Panc1 (cell line): ENCODE measurements around the gene SNRNP48. TPM values are rescaled to one million over a fixed set of nuclear protein-coding genes. Genes with fewer than 3 reads are reported as not detected.

Experiments used
- ATAC-seq: fragments of 200-7000 bp; cut with Tn5 transposase; 2 replicates; pipeline ENCODE4 v1.9.1; 2020; ENCODE audit warnings: mild to moderate bottlenecking, moderate library complexity
- BruUV-seq: library from RNA; stranded (reverse); fragments of 400-500 nt; replicated peaks from 2 replicates; lab custom pipeline; 2021; lab: Mats Ljungman, UMichigan
- CTCF ChIA-PET: fragments of 300-600 bp; sonication (Branson Sonifier 250); formaldehyde crosslinking; loops from one replicate; lab custom pipeline; 2022; ENCODE audit warnings: antibody characterized with exemption; lab: Charles Lee
- POLR2A ChIA-PET: fragments of 300-600 bp; sonication (Branson Sonifier 250); formaldehyde crosslinking; loops from one replicate; lab custom pipeline; 2022; ENCODE audit warnings: antibody characterized with exemption; lab: Charles Lee
- DNase-seq: peaks from one replicate; pipeline ENCODE4 v3.0.0-alpha.2; 2010; ENCODE audit warnings: low read depth, low spot score
- H3K27ac ChIP-seq: 2 replicates; pipeline ENCODE4 v1.5.1; 2011; ENCODE audit warnings: mild to moderate bottlenecking, low read length, inconsistent platforms
- H3K27me3 ChIP-seq: fragments of 200-500 bp; sonication (Bioruptor generic); 2 replicates; pipeline ENCODE4 v1.6.0; 2014; ENCODE audit warnings: low read length, inconsistent platforms; ENCODE audit not compliant: control insufficient read depth, insufficient read depth
- H3K36me3 ChIP-seq: fragments of 200-500 bp; sonication (Bioruptor generic); 2 replicates; pipeline ENCODE4 v1.5.1; 2014; ENCODE audit warnings: inconsistent platforms, mild to moderate bottlenecking, low read length, moderate library complexity; ENCODE audit not compliant: control insufficient read depth, insufficient read depth
- H3K4me1 ChIP-seq: 2 replicates; pipeline ENCODE4 v1.5.1; 2011; ENCODE audit warnings: inconsistent platforms, mild to moderate bottlenecking, low read length, moderate library complexity; ENCODE audit not compliant: control insufficient read depth, insufficient read depth
- H3K4me3 ChIP-seq, 2 experiments: 2 replicates each; pipeline ENCODE4 v1.5.1; 2011 to 2012; ENCODE audit warnings: low read depth in 2 of 2, low read length in 2 of 2, mild to moderate bottlenecking in 2 of 2, inconsistent platforms in 1 of 2, moderate library complexity in 1 of 2
- H3K9me3 ChIP-seq: fragments of 200-500 bp; sonication (Bioruptor generic); 2 replicates; pipeline ENCODE4 v1.5.1; 2014; ENCODE audit warnings: low read depth, mild to moderate bottlenecking, inconsistent platforms, low read length, moderate library complexity; ENCODE audit not compliant: control insufficient read depth, insufficient read depth
- CTCF ChIP-seq: fragments of 450-650 bp; IDR thresholded peaks from 2 replicates; pipeline ENCODE4 v1.5.1; 2017; ENCODE audit warnings: mild to moderate bottlenecking
- POLR2AphosphoS5 ChIP-seq: IDR thresholded peaks from 2 replicates; pipeline ENCODE4 v1.6.1; 2012; ENCODE audit warnings: mild to moderate bottlenecking, low read depth, low read length, moderate library complexity
- SIN3A ChIP-seq: IDR thresholded peaks from 2 replicates; pipeline ENCODE4 v1.6.1; 2012; ENCODE audit warnings: low read depth, mild to moderate bottlenecking, low read length, moderate library complexity, borderline replicate concordance; ENCODE audit not compliant: insufficient read depth
- TCF7L2 ChIP-seq: IDR thresholded peaks from 2 replicates; pipeline ENCODE4 v1.6.1; 2011; ENCODE audit warnings: mild to moderate bottlenecking, low read depth, low read length, inconsistent platforms
- in situ Hi-C: cut with HindIII; loops from 2 replicates; pipeline ENCODE4 v1.10.0; 2016; ENCODE audit warnings: low sequenced_read_pairs, low pct_unique_long_range_greater_than_20kb
- intact Hi-C: fragments of 100-400 bp; cut with micrococcal nuclease; formaldehyde crosslinking; loops from one replicate; pipeline ENCODE4 v1.10.0; 2022; ENCODE audit not compliant: unreplicated experiment
- total RNA-seq: library from RNA; stranded (reverse); gene quantifications from one replicate; pipeline ENCODE4 v1.2.1, GENCODE V29; 2021; ENCODE audit not compliant: unreplicated experiment
- TF ChIP-seq, protein P1 (sequence below), 2 experiments: IDR thresholded peaks; 2 replicates each; pipeline ENCODE4 v1.6.1; 2011 to 2012; ENCODE audit warnings: low read depth in 2 of 2, control low read depth in 1 of 2, low read length in 1 of 2, mild to moderate bottlenecking in 1 of 2, moderate library complexity in 1 of 2; ENCODE audit not compliant: insufficient read depth in 1 of 2

The SNRNP48 gene
- total RNA-seq, 1 experiment from 2014 or later, result 10.7 TPM

- no peaks in the 10 kb centered on the region for H3K27me3 ChIP-seq
- no peaks in the 10 kb centered on the region for H3K9me3 ChIP-seq
- in situ Hi-C loops (no loop called here), intact Hi-C loops (loop anchor here (5.0 kb wide), 1 partner anchor 326 kb away; no protein-coding TSS in a partner anchor)
- POLR2A ChIA-PET, result no interaction called here
- CTCF ChIA-PET, result no interaction called here
- BruUV-seq, result no TSS peak
- no peak for ATAC-seq
- H3K4me3 ChIP-seq, result no peak overlapping the region
- no peak for TF ChIP-seq SIN3A
- TF ChIP-seq CTCF, result no peak
- TF ChIP-seq TCF7L2, result no peak
- TF ChIP-seq POLR2AphosphoS5, result no peak
- TF ChIP-seq, protein P1, sequence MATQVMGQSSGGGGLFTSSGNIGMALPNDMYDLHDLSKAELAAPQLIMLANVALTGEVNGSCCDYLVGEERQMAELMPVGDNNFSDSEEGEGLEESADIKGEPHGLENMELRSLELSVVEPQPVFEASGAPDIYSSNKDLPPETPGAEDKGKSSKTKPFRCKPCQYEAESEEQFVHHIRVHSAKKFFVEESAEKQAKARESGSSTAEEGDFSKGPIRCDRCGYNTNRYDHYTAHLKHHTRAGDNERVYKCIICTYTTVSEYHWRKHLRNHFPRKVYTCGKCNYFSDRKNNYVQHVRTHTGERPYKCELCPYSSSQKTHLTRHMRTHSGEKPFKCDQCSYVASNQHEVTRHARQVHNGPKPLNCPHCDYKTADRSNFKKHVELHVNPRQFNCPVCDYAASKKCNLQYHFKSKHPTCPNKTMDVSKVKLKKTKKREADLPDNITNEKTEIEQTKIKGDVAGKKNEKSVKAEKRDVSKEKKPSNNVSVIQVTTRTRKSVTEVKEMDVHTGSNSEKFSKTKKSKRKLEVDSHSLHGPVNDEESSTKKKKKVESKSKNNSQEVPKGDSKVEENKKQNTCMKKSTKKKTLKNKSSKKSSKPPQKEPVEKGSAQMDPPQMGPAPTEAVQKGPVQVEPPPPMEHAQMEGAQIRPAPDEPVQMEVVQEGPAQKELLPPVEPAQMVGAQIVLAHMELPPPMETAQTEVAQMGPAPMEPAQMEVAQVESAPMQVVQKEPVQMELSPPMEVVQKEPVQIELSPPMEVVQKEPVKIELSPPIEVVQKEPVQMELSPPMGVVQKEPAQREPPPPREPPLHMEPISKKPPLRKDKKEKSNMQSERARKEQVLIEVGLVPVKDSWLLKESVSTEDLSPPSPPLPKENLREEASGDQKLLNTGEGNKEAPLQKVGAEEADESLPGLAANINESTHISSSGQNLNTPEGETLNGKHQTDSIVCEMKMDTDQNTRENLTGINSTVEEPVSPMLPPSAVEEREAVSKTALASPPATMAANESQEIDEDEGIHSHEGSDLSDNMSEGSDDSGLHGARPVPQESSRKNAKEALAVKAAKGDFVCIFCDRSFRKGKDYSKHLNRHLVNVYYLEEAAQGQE (IDR thresholded peaks at IDR 0.05; ENCODE audit: insufficient read depth in 1 of 2, low read depth in 2 of 2, low read length in 1 of 2), result no peak
- H3K27ac ChIP-seq, result no peak overlapping the region
- no peaks in the 10 kb centered on the region for H3K4me1 ChIP-seq
- no peak for DNase-seq
- H3K36me3 ChIP-seq, result no peaks in the 10 kb centered on the region
Measured at GRCh38 chr6:7617801-7618764, 28.1 kb downstream of the SNRNP48 start.

DNA sequence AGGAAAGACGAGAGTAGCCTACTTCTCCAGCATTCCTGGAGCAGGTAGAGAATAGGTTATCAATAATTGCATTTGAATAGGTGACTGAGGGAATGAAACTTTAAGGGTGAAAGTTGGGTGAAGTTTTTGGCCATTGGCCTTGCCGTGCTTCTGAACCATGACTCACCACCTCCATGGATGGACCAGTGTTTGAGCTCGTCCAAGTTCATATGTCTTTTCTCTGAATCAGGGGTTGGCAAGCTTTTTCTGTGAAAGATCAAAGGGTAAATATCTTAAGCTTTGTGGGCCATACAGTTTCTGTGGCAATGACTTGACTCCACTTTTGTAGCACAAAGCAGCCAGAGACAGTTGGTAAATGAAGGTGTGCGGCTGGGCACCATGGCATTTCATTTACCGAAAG, 31.8 kb downstream of the SNRNP48 start:
- intact Hi-C loops (no loop called here), in situ Hi-C loops (no loop called here)
- Histone ChIP-seq H3K27ac (no peak overlapping the region), H3K4me3 (no peak overlapping the region), H3K27me3 (no peaks in the 10 kb centered on the region), H3K4me1 (no peaks in the 10 kb centered on the region), H3K36me3 (no peaks in the 10 kb centered on the region), H3K9me3 (no peaks in the 10 kb centered on the region)
- TF ChIP-seq SIN3A (no peak), POLR2AphosphoS5 (no peak), TCF7L2 (no peak), CTCF (no peak)
- TF ChIP-seq, protein P1 (IDR thresholded peaks at IDR 0.05; ENCODE audit: insufficient read depth in 1 of 2, low read depth in 2 of 2, low read length in 1 of 2), result no peak
- ChIA-PET CTCF (interaction anchor here (0.7 kb wide), 1 partner anchor 197 kb away, joined by 3 read pairs; no protein-coding TSS in a partner anchor), POLR2A (no interaction called here)
- ATAC-seq (no peak), DNase-seq (no peak)
- BruUV-seq, result no TSS peak
